ENCODE data around the gene PLXNB3. TPM values are rescaled to one million over a fixed set of nuclear protein-coding genes. Genes with fewer than 3 reads are reported as not detected.

Gene PLXNB3
- total RNA-seq, 2 experiments from 2014 or later, result 0.48 to 0.63 TPM

DNA sequence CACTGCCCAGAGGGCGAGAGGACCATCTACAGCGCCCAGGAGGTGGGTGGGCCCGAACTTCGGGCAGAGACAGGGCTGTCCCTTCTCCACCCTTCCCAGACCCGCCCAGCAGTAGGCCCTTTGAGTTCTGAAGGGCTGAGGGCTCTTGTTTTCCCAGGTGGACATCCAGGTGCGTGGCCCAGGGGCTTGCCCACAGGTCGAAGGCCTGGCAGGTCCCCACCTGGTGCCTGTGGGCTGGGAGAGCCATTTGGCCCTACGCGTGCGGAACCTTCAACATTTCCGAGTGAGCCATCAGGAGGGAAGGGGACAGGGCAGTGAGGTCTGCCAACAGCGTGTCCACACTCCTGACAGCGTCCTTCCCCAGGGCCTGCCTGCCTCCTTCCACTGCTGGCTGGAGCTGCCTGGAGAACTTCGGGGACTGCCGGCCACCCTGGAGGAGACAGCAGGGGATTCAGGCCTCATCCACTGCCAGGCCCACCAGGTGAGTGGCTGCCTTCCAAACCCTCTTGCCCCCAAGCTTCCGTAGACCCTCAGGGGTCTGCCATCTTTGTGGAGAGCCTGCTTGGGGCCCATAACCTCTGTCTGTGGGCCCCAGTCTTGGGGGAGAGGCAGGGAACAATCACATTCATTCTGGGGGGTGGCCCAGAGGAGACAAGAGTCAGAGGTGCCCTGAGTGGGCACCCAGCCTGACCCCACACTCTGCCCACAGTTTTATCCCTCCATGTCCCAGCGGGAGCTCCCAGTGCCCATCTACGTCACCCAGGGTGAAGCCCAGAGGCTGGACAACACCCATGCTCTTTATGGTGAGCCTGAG, 6.8 kb downstream of the PLXNB3 start:
- CTCF ChIA-PET, result no interaction called here
- POLR2A ChIA-PET, result no interaction called here

- ChIA-PET CTCF (no interaction called here), POLR2A (no interaction called here)
Observed at GRCh38 chrX:153771415-153772315, 7.6 kb downstream of the PLXNB3 start.

DNA sequence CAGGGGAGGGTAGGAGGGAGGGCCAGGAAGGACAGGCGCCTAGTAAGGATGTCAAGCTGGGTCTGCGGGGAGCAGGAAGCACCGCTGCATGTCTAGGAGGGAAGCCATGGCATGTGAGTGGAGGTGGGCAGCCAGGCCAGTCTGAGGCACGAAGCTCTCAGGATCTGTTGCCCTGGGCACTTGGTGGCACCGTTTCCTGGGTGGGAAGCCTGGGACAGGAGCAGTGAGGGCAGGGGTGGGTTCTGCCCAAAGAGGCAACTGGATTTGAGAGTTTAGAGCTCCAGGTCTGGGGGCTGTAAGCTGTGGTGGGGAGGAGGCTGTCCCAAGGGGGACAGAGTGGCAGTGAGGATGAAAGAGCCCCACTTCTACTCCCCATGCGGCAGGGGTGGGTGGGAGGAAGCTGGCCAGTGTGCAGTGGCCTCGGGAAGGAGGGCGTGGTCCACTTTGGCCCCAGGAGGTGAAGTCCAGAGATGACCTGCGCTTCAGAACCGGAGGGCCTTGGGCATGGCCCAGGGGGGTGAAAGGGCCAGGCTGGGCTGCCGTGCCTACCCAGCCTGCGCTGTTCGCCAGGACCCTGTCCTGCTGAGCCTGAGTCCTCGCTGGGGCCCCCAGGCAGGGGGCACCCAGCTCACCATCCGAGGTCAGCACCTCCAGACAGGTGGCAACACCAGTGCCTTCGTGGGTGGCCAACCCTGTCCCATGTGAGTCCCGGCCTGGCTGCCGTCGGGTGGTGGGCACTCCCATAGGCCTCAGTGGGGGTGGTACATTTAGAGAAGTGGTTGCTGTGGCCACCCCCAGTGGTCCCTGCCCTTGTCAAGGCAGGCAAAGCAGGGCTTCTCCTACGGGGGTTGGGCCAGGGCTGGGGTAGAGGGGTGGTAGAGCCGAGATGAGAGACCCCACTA, 8.5 kb downstream of the PLXNB3 start:
- CTCF ChIA-PET, result no interaction called here
- POLR2A ChIA-PET, result no interaction called here

- POLR2A ChIA-PET, result no interaction called here
- CTCF ChIA-PET, result no interaction called here
Observed at GRCh38 chrX:153773218-153773611, 9.2 kb downstream of the PLXNB3 start.

DNA sequence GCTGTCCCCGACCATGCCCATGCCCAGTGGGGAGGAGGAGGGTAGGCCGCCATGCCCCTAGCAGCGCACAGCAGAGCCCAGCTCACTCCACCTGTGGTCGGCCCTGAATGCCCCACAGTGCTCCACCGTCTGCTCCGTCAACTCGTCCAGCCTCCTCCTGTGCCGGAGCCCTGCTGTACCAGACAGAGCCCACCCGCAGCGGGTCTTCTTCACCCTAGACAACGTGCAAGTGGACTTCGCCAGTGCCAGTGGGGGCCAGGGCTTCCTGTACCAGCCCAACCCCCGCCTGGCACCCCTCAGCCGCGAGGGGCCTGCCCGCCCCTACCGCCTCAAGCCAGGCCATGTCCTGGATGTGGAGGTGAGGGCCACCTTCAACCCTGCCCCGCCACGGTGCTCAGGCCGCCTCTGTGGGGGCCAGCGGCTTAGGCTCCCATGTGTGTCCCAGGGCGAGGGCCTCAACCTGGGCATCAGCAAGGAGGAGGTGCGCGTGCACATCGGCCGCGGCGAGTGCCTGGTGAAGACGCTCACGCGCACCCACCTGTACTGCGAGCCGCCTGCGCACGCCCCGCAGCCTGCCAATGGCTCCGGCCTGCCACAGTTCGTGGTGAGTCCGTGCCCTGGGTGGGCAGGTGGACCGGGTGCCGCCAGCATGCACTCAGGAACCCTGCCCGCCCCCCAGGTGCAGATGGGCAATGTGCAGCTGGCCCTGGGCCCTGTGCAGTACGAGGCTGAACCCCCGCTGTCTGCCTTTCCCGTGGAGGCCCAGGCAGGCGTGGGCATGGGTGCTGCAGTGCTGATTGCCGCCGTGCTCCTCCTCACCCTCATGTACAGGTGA, 9.9 kb downstream of the PLXNB3 start:
- CTCF ChIA-PET, result no interaction called here
- POLR2A ChIA-PET, result no interaction called here

DNA sequence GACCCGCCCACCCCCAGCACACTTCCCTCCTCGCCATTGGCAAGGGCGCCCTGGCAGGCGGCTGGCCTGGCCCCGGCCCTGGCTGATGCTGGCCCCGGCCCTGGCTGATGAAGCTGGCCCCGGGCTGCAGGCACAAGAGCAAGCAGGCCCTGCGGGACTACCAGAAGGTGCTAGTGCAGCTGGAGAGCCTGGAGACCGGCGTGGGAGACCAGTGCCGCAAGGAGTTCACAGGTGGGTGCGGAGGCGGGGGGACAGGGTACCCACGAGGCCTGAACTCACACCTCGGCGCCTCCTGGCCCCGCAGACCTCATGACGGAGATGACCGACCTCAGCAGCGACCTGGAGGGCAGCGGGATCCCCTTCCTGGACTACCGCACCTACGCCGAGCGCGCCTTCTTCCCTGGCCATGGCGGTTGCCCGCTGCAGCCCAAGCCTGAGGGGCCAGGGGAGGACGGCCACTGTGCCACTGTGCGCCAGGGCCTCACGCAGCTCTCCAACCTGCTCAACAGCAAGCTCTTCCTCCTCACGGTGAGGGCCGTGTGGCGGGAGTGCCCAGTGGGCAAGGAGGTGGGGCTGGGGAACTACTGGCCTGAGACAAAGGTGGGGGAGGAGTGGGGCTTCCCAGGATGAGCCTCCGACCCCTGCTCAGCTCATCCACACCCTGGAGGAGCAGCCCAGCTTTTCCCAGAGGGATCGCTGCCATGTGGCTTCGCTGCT, 10.7 kb downstream of the PLXNB3 start:
- POLR2A ChIA-PET, result no interaction called here
- CTCF ChIA-PET, result no interaction called here

DNA sequence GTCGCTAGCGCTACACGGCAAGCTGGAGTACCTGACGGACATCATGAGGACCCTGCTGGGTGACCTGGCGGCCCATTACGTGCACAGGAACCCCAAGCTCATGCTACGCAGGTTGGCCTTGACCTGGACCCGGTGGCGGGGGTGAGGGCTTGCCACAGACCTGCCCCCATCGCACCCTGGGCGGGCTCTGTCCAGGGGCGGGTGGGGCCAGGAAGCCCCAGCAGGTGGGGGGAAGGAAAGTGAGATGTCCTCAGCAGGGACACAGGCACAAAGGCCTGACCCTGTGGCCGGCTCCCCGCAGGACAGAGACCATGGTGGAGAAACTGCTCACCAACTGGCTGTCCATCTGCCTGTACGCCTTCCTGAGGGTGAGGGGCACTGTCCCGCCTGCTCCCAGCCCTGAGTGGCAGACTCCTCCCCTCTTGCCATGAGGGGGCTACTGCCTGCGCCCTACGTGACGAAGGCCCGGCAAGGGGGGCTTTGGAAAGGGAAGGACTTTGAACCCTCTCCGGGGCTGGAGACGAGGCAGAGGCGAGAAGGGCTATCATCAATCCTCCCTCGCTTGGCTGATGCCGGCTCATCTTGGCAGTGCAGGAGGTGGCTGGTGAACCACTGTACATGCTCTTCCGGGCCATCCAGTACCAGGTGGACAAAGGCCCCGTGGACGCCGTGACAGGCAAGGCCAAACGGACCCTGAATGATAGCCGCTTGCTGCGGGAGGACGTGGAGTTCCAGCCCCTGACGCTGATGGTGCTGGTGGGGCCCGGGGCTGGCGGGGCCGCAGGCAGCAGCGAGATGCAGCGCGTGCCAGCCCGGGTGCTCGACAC, 11.5 kb downstream of the PLXNB3 start:
- POLR2A ChIA-PET, result no interaction called here
- CTCF ChIA-PET, result no interaction called here

- ChIA-PET CTCF (no interaction called here), POLR2A (no interaction called here)
Observed at GRCh38 chrX:153776120-153776599, 12.1 kb downstream of the PLXNB3 start.

- POLR2A ChIA-PET, result no interaction called here
- CTCF ChIA-PET, result no interaction called here
Observed at GRCh38 chrX:153776611-153777045, 12.6 kb downstream of the PLXNB3 start.

- CTCF ChIA-PET, result interaction anchor here (0.6 kb wide), 1 partner anchor 23 kb away, joined by 3 read pairs; no protein-coding TSS in a partner anchor
- POLR2A ChIA-PET, result no interaction called here
Observed at GRCh38 chrX:153777261-153778090, 13.4 kb downstream of the PLXNB3 start.

DNA sequence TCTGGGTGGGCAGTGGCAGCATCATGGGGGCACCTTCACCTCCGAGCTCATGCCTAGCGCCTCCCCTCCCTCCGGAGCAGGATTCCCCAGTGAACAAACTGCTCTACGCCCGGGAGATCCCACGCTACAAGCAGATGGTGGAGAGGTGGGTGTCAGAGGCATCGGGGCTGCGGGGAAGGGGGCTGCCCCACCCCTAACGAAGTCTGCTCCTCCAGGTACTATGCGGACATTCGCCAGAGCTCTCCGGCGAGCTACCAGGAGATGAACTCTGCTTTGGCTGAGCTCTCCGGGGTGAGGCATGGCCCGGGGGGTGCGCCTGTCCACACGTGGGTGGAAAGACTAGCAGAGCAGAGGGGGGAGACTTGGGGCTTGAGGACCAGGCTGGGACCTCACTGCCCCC, 14.1 kb downstream of the PLXNB3 start:
- POLR2A ChIA-PET, result no interaction called here
- CTCF ChIA-PET, result no interaction called here

DNA sequence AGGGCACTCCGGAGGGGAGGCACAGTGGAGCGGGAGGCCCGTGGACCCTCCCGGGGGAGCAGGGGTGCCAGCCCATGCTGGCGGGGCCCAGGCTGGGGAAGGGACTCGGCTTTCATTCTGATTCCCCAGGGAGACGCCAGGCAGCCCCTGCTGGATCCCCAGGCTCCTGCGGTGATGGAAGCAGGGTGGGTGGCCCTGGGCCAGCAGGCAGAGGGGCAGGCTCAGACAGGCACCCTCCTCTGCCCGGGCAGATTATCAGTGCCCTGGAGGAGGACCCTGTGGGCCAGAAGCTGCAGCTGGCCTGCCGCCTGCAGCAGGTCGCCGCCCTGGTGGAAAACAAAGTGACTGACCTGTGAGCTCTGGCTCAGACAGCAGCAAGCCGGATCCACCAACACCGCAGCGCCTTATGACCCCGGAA, 14.6 kb downstream of the PLXNB3 start:
- CTCF ChIA-PET, result no interaction called here

DNA sequence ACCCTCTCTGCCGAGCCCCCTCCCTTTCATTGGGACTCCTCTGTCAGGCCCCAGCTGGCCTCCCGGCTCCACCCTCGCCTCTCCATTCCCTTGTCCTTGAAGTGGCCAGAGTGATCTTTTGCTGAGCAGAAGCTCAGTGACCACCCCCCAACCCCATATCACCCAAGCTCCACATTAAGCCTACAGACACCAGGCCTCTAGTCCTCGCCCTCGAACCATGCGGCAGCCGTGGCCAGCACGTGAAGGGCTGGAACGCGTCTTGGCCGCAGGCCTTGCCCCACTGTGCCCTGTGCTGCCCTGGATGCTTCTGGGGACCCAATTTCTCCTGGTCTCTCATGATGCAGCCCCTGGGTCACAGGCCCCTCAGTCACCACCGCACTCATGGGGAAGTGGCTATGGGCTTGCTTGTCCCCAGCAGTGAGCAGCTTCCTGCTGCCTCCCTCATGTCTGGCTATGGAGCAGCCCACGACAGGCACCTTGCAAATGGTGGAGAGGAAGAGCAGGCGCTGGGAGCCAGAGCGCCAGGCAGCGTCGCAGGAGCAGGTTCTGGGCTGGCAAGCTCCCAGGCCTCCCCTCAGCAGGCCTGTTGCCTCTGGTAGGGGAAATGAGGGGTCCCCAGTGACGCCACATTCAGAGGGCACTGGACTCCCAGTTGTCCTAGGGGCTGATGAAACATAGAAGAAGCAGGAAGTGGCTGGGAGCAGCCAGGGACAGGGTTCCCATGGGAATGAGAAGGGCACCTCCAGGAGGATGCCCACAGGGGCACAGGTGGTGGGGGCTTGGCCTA, 16.0 kb downstream of the PLXNB3 start:
- POLR2A ChIA-PET, result no interaction called here
- CTCF ChIA-PET, result no interaction called here

More for the DNA sequence above, 14.6 kb downstream of the PLXNB3 start:
- POLR2A ChIA-PET, result interaction anchor here (0.5 kb wide), 1 partner anchor 119 kb away, joined by 8 read pairs; no protein-coding TSS in a partner anchor

- POLR2A ChIA-PET, result no interaction called here
- CTCF ChIA-PET, result no interaction called here
Observed at GRCh38 chrX:153780678-153781427, 16.8 kb downstream of the PLXNB3 start, which contains the start of gene SRPK3. SRPK3 (plus strand) TSS chrX:153781041; CDS start chrX:153781087, 46 bp downstream.

DNA sequence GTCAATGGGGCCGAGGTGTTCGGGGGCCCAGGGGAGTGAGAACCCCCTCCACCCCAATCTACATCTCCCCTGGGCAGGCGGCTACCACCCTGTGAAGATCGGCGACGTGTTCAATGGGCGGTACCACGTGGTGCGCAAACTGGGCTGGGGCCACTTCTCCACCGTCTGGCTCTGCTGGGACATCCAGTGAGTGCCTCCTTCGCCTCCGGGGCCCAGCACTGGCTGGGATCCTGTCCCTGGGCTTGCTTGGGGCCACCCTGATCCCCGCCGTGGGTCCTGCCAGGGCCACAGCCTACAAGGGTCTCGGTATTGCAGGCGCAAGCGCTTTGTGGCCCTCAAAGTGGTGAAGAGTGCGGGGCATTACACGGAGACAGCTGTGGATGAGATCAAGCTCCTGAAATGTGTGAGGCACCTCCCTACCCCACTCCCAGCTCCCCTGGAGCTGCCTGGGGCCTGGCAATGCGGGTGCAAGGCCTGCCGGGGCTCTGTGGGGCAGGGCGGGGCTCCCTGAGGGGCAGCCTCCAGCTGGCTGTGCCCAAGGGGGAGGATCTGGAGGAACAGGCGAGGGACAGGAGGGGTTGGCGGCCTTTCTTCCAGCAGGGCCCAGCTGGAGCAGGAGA, 17.5 kb downstream of the PLXNB3 start:
- ChIA-PET POLR2A (no interaction called here), CTCF (no interaction called here)
